ENCODE data around the gene PHYKPL.
"Not testable (repeated sequence)": the region's sequence is repeated elsewhere in the genome, so short reads cannot be mapped to it uniquely, and the experiment has no call there.

Gene PHYKPL

DNA sequence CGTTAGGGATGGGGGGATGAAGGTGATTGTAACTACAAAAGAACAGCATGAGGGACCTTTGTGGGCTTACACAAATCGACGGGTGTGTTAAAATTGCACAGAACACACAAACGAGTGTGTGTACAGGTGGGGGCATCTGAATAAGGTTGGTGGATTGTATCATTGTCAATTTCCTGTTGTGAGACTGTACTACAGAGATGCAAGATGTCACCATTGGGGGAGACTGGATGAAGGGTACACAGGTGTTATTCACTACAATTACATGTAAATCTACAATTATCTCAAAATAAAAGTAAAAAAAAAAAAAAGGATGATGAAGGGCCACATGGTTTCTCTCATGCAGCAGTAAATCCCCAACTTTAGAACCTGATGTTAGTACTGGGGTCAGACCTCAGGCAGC lies 31.4 kb upstream of the PHYKPL start:
- no peak for DNase-seq (ENCODE audit: low read depth in 2 of 2)

GRCh38 chr5:178261666-178262600 lies 29.3 kb upstream of the PHYKPL start:
- no peak for DNase-seq (ENCODE audit: low read depth in 2 of 2)

GRCh38 chr5:178259623-178260536 lies 27.3 kb upstream of the PHYKPL start:
- no peak for DNase-seq (ENCODE audit: low read depth in 2 of 2)

- DNase-seq (ENCODE audit: low read depth in 2 of 2), result no peak
These were observed 25.0 kb upstream of the PHYKPL start for GRCh38 chr5:178257650-178258049.

- no peak for DNase-seq (ENCODE audit: low read depth in 2 of 2)
These were observed 24.1 kb upstream of the PHYKPL start for GRCh38 chr5:178256746-178257145.

DNA sequence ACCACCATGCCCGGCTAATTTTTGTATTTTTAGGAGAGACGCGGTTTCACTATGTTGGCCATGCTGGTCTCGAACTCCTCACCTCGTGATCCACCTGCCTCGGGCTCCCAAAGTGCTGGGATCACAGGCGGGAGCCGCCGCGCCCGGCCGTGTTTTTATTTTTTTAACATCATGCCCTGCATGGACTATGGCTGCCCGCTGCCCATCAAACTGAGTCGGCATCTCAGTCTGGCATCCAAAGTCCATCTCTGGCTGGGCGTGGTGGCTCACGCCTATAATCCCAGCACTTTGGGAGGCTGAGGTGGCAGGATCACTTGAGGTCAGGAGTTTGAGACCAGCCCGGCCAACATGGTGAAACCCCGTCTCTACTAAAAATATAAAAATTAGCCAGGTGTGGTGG lies 21.0 kb upstream of the PHYKPL start:
- not testable (repeated sequence) for DNase-seq (ENCODE audit: low read depth in 2 of 2)

GRCh38 chr5:178252258-178252657 lies 19.7 kb upstream of the PHYKPL start:
- no peak for DNase-seq (ENCODE audit: low read depth in 2 of 2)

DNA sequence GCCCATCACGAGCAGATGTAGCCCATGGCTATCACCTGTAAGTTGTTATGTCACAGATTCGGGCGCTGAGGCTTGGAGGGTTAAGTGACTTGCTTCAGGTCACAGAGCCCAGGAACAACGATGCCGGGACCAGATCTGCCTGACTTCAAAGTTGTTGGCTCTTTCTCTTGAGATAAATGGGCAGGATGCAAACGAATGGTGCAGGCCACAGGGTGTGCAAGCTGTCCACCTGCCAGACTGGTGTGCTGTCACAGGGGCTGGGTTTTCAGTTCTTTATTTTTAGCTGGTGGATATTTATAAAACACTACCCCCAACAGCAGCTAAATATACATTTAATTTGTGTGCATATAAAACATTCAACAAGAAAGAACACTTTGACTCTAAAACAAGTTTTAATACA lies 17.7 kb upstream of the PHYKPL start:
- DNase-seq (ENCODE audit: low read depth in 2 of 2), result no peak

- no peak for DNase-seq (ENCODE audit: low read depth in 2 of 2)
These were observed 16.8 kb upstream of the PHYKPL start for GRCh38 chr5:178249191-178249989.

DNA sequence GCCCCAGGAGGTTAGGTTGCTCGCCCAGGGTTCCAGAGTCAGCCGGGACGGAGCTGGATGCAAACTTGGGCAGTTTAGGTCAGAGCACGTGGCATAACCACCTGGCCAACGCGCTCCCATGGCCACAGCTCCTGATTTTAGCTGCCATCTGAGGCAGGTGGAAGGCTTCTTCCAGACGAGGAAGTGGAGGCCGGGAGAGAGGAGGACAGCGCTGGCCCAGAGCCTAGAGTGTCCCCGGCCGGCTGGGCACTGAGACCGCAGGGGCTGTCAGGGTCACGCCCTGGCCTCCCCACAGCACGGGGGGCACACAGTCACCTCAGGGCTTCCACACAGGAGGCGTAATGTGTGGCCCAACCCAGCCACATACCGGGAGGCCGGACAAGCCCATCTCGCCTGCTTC lies 16.1 kb upstream of the PHYKPL start:
- no peak for DNase-seq (ENCODE audit: low read depth in 2 of 2)

GRCh38 chr5:178247481-178248456 lies 15.2 kb upstream of the PHYKPL start:
- no peak for DNase-seq (ENCODE audit: low read depth in 2 of 2)

GRCh38 chr5:178246624-178247279 lies 14.2 kb upstream of the PHYKPL start:
- no peak for DNase-seq (ENCODE audit: low read depth in 2 of 2)

DNA sequence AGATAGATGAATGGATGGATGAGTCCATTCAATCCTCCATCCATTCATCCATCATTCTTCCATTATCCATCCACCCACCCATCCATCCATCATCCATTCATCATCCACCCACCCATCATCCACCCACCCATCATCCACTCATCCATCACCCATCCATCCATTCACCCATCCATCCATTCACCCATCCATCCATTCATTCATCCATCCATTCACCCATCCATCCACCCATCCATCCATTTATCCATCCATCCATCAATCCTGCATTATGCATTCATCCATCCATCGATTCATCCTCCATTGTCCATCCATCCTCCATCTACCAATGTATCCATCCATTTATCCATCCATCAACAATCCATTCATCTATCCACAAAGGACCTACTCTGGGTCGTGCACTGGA lies 12.8 kb upstream of the PHYKPL start:
- no peak for DNase-seq (ENCODE audit: low read depth in 2 of 2)

DNA sequence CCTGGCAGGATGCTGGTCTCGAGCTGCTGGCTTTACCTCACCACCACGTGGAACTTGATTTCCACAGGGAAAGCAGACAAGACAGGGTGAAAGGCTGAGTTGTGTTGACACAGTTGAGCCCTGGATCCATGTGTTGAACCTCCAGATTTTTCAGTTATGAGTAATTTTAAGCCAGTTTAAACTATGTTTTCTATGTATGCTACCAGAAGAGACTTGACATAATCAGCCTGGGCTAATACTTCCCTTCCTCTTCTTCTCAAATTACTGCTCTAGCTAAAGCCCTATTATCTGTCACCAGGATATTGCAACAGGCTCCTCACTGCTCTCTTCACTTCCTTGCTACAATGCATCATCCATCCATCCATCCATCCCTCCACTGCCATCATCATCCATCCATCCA lies 12.0 kb upstream of the PHYKPL start:
- no peak for DNase-seq (ENCODE audit: low read depth in 2 of 2)

DNA sequence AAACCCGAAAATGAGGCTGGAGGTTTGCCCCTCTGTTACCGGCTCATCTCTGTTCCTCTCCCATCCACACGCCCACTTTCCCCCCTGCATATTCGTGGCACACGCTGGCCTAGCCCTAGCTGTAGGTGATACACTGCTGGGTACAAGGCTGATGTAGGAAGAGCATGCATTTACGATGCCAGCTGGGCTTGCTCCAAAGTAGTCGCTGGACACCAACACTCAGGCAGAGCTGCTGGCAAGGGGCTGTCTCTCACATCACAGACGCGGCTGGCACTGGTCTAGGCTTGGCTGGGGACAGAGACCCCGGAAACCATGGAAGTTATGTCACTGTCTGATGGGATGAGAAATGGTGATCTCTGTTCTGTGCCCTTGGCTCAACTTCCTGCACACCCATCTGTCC lies 9.8 kb upstream of the PHYKPL start:
- no peak for DNase-seq (ENCODE audit: low read depth in 2 of 2)

GRCh38 chr5:178241688-178242231 lies 9.2 kb upstream of the PHYKPL start:
- no peak for DNase-seq (ENCODE audit: low read depth in 2 of 2)

DNA sequence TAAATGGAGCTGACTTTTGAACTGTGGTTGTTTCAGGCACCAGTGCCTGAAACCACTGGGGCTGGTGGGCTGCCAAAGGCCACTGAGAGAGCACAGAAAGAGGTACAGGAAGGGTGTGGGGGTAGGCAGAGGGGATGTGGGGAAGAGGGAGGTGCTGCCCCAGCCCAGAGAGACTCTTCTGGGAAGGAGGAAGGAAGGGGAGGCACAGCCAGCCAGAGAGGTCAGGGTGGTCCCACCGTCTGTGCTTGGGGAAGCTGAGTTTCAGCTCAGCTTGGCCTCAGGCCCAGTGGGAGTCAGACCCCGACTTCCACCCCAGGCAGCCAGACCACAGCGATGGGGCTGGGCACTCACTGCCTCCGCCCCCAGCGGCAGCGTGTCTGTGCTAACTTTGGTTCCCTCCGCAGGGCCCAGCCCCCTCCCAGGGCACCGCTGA lies 8.6 kb upstream of the PHYKPL start:
- DNase-seq (ENCODE audit: low read depth in 2 of 2), result no peak

GRCh38 chr5:178240766-178241165 lies 8.2 kb upstream of the PHYKPL start:
- no peak for DNase-seq (ENCODE audit: low read depth in 2 of 2)

- no peak for DNase-seq (ENCODE audit: low read depth in 2 of 2)
These were observed 7.7 kb upstream of the PHYKPL start for GRCh38 chr5:178240341-178240741.

Data from stimulated activated CD4-positive, alpha-beta T cell treated with anti-CD3 and anti-CD28 coated beads, Interleukin-4, amount 100 ng/mL, for 48 hours (primary cell).